IPS-20b (cell line): ENCODE results near the gene FAM124B.
"Not testable (repeated sequence)": the region's sequence is repeated elsewhere in the genome, so short reads cannot be mapped to it uniquely, and the experiment has no call there.

Experiments used
- H3K27ac ChIP-seq: one replicate; pipeline ENCODE4 v1.5.1; 2013; ENCODE audit warnings: low read length
- H3K27me3 ChIP-seq: 2 replicates; pipeline ENCODE4 v1.6.1; 2013; ENCODE audit warnings: mild to moderate bottlenecking, low read length, inconsistent platforms; ENCODE audit not compliant: insufficient read depth
- H3K36me3 ChIP-seq: 2 replicates; pipeline ENCODE4 v1.6.1; 2013; ENCODE audit warnings: low read depth, mild to moderate bottlenecking, inconsistent platforms, low read length, moderate library complexity; ENCODE audit not compliant: insufficient read depth
- H3K4me1 ChIP-seq: 2 replicates; pipeline ENCODE4 v1.6.1; 2013; ENCODE audit warnings: mild to moderate bottlenecking, control low read depth, inconsistent platforms, low read length, moderate library complexity; ENCODE audit not compliant: insufficient read depth
- H3K4me3 ChIP-seq: 2 replicates; pipeline ENCODE4 v1.5.1; 2013; ENCODE audit warnings: mild to moderate bottlenecking, low read length, inconsistent platforms
- H3K9ac ChIP-seq: 2 replicates; pipeline ENCODE4 v1.6.1; 2013; ENCODE audit warnings: low read depth, mild to moderate bottlenecking, inconsistent platforms, low read length, moderate library complexity
- H3K9me3 ChIP-seq: 2 replicates; pipeline ENCODE4 v1.6.1; 2013; ENCODE audit warnings: mild to moderate bottlenecking, low read depth, low read length, inconsistent platforms; ENCODE audit not compliant: insufficient read depth

FAM124B gene

GRCh38 chr2:224410946-224411561 is 9.1 kb upstream of the FAM124B start:
- Histone ChIP-seq H3K36me3 (no peaks in the 10 kb centered on the region), H3K4me3 (no peak overlapping the region), H3K27me3 (no peaks in the 10 kb centered on the region)

GRCh38 chr2:224408676-224409075 is 6.8 kb upstream of the FAM124B start:
- no peaks in the 10 kb centered on the region for H3K27me3 ChIP-seq
- H3K4me3 ChIP-seq: no peak overlapping the region
- no peaks in the 10 kb centered on the region for H3K9me3 ChIP-seq
- no peaks in the 10 kb centered on the region for H3K36me3 ChIP-seq
- no peak overlapping the region for H3K27ac ChIP-seq
- H3K4me1 ChIP-seq: no peaks in the 10 kb centered on the region
- no peak overlapping the region for H3K9ac ChIP-seq

More at GRCh38 chr2:224410946-224411561, 9.1 kb upstream of the FAM124B start:
- Histone ChIP-seq H3K4me1 (no peaks in the 10 kb centered on the region), H3K9ac (no peak overlapping the region), H3K9me3 (no peaks in the 10 kb centered on the region), H3K27ac (no peak overlapping the region)

GRCh38 chr2:224407241-224407701 is 5.4 kb upstream of the FAM124B start:
- Histone ChIP-seq H3K9ac (no peak overlapping the region), H3K4me1 (no peaks in the 10 kb centered on the region), H3K4me3 (no peak overlapping the region), H3K27ac (no peak overlapping the region), H3K27me3 (no peaks in the 10 kb centered on the region), H3K9me3 (no peaks in the 10 kb centered on the region), H3K36me3 (no peaks in the 10 kb centered on the region)

GRCh38 chr2:224405841-224406370 is 4.0 kb upstream of the FAM124B start:
- Histone ChIP-seq H3K27me3 (no peaks in the 10 kb centered on the region), H3K27ac (no peak overlapping the region), H3K4me3 (no peak overlapping the region), H3K9ac (no peak overlapping the region), H3K4me1 (no peaks in the 10 kb centered on the region), H3K9me3 (no peaks in the 10 kb centered on the region), H3K36me3 (no peaks in the 10 kb centered on the region)

GRCh38 chr2:224405412-224405811 is 3.5 kb upstream of the FAM124B start:
- Histone ChIP-seq H3K4me1 (no peaks in the 10 kb centered on the region), H3K9me3 (no peaks in the 10 kb centered on the region), H3K4me3 (no peak overlapping the region), H3K27ac (no peak overlapping the region), H3K27me3 (no peaks in the 10 kb centered on the region), H3K36me3 (no peaks in the 10 kb centered on the region), H3K9ac (no peak overlapping the region)

GRCh38 chr2:224404796-224405195 is 2.9 kb upstream of the FAM124B start:
- Histone ChIP-seq H3K36me3 (no peaks in the 10 kb centered on the region), H3K9me3 (no peaks in the 10 kb centered on the region), H3K27me3 (no peaks in the 10 kb centered on the region), H3K27ac (no peak overlapping the region), H3K4me1 (no peaks in the 10 kb centered on the region), H3K4me3 (no peak overlapping the region), H3K9ac (no peak overlapping the region)

GRCh38 chr2:224403657-224404056 is 1.8 kb upstream of the FAM124B start:
- Histone ChIP-seq H3K4me3 (no peak overlapping the region), H3K9me3 (no peaks in the 10 kb centered on the region), H3K9ac (no peak overlapping the region), H3K27ac (no peak overlapping the region), H3K4me1 (no peaks in the 10 kb centered on the region), H3K27me3 (no peaks in the 10 kb centered on the region), H3K36me3 (no peaks in the 10 kb centered on the region)

- Histone ChIP-seq H3K27ac (no peak overlapping the region), H3K9me3 (peaks cover 4% of the 10 kb centered on the region; the same call in 1 of the 2 replicates), H3K4me1 (no peaks in the 10 kb centered on the region), H3K36me3 (no peaks in the 10 kb centered on the region), H3K27me3 (no peaks in the 10 kb centered on the region), H3K4me3 (no peak overlapping the region), H3K9ac (no peak overlapping the region)
Observed at GRCh38 chr2:224400886-224401632, 848 bp downstream of the FAM124B start.

- Histone ChIP-seq H3K36me3 (no peaks in the 10 kb centered on the region), H3K4me1 (no peaks in the 10 kb centered on the region), H3K9ac (no peak overlapping the region), H3K9me3 (peaks cover 4% of the 10 kb centered on the region; the same call in 1 of the 2 replicates), H3K27ac (no peak overlapping the region), H3K4me3 (no peak overlapping the region), H3K27me3 (no peaks in the 10 kb centered on the region)
Observed at GRCh38 chr2:224400174-224400810, 1.6 kb downstream of the FAM124B start.

- H3K9ac ChIP-seq: no peak overlapping the region
Observed at GRCh38 chr2:224398289-224398688, 3.6 kb downstream of the FAM124B start.

GRCh38 chr2:224397100-224397499 is 4.8 kb downstream of the FAM124B start:
- not testable (repeated sequence) for H3K4me1 ChIP-seq, H3K27ac ChIP-seq, H3K27me3 ChIP-seq, H3K36me3 ChIP-seq, H3K9ac ChIP-seq, H3K4me3 ChIP-seq, H3K9me3 ChIP-seq

More at GRCh38 chr2:224398289-224398688, 3.6 kb downstream of the FAM124B start:
- no peaks in the 10 kb centered on the region for H3K27me3 ChIP-seq
- no peak overlapping the region for H3K27ac ChIP-seq
- H3K4me1 ChIP-seq: no peaks in the 10 kb centered on the region
- no peaks in the 10 kb centered on the region for H3K36me3 ChIP-seq
- H3K9me3 ChIP-seq: peaks cover 4% of the 10 kb centered on the region; the same call in 1 of the 2 replicates
- H3K4me3 ChIP-seq: no peak overlapping the region
